Ammon's horn (tissue), 1 donor: ENCODE data around the gene MICU1.
"Not testable (repeated sequence)": the region's sequence is repeated elsewhere in the genome, so short reads cannot be mapped to it uniquely, and the experiment has no call there.

Experiments used
- DNase-seq: peaks from one replicate; pipeline ENCODE4 v3.0.0-alpha.2; 2016; ENCODE audit warnings: low spot score

MICU1 gene

DNA sequence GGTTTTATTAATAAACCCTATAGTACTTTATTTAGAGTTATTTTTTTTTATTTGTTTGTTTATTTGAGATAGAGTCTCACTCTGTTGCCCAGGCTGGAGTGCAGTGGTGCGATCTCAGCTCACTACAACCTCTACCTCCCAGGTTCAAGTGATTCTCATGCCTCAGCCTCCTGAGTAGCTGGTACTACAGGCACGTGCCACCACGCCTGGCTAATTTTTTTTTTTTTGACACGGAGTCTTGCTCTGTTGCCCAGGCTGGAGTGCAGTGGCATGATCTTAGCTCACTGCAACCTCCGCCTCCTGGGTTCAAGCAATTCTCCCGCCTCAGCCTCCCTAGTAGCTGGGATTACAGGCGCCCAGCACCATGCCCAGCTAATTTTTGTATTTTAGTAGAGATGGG is 279.8 kb downstream of the MICU1 start:
- not testable (repeated sequence) for DNase-seq

DNA sequence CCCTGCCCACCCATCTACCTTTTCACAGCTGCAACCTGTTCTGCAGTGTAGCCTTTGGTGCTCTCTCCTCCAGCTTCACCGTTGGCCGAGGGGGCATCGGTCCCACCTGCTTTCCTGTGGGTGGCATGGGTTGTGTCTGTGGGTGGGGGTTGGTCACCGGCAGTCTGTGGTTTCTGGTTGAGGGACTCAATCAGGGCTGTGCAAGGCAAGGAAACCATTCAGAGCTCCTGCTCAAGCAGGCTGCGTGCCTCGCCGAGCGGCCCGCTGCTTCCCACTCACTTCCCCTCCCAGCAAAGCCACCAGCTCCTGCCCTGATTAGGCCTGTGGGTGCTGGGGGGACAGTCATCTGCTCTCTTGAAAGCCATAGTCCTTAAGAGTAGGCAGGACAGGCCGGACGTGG is 280.9 kb downstream of the MICU1 start:
- no peak for DNase-seq

DNA sequence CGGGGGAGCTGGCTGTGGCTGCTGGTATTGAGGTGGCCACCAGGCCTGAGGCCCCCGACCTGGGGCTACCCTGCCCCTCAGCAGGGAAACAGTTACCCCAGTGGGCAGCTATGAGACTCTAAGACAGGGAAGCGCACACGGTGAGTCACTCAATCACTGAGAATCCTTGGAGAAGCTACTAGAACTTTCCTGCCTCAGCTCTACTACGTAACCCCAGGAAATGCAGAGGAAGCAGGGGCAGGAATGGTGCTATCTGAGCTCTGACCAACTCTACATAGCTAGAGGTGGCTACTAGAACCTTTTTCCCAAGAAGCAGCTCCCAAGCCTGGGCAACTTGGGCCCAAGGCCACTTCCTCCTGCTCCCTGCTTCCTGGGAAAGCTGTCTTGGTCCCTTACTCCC is 283.0 kb downstream of the MICU1 start:
- DNase-seq: no peak

DNA sequence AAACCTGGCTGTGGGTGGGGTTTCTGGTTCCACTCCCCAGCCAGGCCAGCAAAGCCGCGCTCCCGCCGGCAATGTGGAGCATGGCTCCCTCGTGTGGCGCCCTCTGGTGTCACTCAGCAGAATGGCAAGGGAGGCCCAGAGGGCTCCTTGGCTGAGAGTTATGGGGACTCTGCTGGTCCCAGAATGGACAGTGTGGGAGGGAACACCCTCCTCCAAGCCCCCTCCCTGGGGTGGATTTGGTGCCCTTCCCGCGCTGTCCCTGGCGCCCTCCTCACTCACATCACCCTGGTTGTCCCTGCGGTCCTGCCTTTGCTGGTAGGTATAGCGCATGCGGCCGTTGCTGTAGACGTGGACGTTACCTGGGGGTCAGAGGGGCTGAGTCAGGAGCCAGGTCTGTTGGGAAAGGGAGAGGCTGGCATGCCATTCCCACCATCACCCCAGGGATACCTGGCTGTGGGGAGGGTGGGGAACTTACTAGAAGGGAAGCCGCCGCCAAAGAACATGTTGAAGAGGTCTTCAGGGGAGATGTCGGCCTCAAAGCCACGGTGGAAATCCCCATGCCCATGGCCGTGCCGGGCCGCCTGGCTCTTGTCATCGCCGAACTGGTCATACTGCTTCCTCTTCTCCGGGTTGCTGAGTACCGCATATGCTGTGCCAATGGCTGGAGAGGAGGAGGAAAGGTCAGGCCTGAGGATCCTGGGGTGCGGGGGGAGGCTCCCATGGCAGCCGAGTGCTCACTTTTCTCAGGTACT is 285.2 kb downstream of the MICU1 start:
- DNase-seq: peak; percentile 68

DNA sequence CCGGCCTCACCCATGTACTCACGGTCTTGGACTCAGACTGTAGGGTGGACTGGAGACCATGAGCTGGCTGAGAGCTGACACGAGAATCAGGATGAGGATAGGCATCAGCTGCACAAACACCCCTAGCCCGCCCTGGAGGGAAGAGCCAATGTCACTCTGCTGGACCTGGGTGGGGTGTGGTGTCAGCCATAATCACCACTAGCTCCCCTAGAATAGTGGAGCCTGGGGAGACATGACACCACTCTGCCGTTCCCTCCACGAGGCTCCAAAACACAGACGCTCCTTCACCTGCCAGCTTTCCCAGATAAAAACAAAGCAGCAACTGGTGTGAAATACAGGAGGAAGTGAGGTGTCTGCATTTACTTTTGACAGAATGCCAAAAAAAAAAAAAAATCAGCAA is 287.7 kb downstream of the MICU1 start:
- DNase-seq: no peak

DNA sequence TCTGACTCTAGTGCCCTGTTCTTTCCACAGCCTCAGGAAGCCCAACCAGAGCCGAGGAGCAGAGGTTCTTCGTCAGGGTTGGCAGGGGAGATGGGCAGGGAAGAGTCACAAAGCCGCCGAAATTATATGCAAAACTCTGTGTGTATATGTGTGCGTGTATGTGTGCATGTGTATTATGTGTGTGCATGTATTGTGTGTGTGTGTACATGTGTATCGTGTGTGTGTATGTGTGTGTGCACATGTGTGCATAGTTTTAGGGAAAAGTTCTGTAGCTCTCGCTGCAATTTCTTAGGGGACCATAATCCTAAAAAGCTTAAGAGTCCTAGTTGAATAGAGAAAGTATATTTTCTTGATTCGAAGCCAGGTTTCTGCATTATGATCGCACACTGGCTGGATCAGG is 288.2 kb downstream of the MICU1 start:
- no peak for DNase-seq

DNA sequence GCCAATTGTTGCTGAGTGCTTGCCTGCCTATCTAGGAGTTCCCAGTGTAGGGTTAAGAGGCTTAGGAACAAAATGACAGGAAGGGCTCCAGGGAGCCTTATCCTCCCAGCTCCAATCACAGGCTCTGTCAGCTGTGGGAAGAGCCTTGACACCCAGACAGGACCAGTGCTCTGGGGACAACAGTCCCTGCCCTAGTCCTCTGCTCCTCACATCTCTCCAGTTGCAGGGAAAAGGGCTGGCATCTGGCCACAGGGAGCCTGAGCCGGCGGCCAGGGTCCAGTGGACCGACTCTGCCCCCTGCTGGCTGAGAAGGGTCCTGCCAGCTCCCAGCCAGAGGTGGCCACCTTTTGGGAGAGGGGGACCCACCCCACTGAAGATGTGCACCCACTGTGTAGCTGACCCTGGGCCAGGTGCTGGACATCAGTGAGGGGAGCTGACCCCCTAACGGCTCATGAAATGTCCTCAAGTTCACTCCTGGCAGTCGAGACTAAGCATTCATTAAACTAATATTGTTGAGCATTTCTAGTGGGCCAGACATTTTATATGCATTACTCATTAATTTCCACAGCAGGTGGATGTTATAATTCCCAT is 288.7 kb downstream of the MICU1 start:
- DNase-seq: peak; percentile 84

DNA sequence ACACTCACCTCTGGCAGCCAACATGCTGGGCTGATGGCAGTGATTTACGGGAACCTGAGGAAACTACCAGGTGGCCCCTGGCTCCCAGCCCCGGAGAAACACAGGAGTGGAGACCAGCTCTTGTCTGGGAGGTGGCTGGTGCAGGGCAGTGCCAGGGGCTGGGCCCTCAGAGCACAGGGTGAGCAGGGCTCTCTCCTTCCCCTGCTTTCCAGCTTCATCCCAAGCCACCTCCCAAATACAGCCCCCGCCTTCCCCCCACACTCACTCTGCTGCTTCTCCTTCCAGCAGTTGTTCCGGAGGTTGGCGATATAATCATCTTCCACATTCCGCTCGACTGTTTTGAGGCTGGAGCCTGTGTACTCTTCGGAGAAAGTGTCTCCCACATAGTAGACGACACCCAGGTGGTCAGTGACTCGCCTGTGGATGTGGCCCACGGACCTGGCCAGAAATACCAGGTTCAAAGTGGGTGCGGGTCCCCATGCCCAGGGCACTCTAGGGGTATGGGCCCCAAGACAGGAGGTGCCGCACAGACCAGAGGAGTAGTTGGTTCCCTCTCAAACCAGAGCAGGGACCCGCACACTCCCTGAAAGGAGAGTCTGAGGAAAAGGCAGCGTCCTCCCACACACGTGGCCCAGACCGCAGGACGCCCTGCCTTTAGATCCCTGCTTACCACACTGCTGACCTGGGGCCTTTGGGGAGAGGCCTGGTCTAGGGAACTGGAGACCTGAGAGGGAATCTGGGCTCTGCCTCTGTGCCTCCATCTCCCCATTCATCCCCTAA is 289.4 kb downstream of the MICU1 start:
- DNase-seq: no peak

DNA sequence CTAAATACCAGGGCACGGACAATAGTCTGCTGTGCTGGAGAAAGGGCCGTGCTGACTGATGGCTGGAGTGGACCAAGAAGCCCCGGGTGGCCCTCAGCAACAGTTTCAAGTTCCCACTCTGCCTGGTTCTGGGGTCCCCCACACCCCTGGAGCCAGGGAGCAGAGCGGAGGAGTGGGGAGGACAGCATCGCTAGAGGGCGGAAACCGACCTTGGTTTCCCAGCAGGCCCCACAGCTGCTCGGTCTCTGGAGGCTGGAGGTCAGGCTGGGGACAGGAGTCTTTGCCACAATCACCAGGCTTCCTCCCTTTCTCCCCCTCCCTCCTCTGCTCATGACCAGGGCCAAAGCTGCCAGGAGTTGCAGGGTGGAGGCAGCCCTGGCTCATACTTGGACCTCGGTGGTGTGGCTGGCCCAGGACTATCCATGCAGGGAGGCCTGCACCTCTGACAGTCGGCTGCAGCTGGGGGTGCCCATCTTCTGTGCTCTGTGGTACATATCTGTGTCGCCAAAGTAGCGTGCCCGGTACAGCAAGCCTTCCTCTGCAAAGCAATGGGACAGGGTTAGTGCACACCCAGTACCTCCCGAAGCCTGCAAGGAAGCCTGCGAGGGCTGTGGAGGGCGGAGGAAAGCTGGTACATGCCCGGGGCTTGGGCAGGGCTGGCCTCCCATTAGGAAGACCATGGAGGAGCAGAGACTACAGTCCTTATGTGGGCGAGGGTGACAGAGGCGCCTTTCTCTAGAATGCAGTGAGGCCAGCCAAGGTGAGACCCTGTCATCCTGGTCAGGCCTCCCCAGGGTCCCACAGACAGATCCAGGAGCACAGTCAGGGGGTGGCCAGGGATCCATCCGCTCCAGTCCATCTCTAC is 290.3 kb downstream of the MICU1 start:
- DNase-seq: no peak

DNA sequence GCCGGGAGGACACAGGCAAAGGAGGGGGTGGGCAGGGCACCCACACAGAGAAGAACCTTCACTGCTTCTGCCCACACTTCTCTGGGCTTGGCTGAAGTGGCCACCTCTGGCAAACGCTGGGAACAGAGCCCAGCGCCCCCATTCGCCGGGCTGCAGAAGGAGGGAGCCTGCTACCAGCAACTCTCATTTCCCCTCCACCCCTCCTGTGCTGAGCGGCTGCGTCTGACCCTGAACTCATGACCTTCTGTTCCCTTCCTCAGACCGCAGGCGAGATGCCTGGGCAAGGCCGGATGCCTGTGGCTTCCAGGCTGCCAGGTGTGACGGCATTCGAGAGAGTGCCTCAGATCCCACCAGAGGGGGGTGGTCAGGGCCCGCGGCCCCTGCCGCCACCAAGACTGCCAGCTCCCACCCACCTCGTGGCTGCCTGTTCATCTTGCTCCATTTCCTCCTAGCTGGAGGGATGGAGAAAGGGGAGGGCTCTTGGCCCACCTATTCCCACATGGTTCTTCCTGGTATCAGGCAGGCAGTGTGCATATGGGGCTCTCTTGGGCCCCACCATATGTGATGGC is 291.0 kb downstream of the MICU1 start:
- DNase-seq: peak; percentile 84

DNA sequence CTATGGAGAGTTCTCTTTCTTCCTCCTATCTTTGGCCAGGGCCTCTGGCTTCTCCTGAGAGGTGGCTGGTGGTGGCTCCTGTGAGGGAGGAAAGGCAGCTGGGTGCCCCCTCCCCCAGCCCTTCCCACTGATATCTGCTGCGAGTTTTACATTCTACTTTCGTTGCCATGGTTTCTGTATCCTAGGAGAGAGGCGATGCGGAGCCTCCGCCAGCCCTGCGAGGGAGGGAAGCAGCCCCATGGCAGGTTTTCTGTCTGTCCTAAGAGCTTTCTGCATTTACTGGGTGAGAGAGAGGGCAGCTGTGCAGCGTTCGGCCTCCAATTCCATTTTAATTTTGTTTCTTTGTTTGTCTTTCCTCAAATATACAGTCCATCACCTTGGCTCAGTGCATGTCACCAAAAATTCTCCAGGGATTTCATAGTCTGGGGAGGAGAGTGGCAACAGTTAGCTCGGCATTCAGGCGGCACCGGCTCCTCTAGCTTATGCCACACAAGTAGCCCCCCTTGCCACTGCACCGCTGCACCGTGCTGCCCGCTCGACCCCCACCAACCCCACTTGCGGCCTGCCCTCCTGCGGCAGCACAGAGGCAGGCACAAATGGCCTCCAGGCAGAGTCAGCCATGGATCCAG is 291.6 kb downstream of the MICU1 start:
- peak; percentile 86 for DNase-seq

DNA sequence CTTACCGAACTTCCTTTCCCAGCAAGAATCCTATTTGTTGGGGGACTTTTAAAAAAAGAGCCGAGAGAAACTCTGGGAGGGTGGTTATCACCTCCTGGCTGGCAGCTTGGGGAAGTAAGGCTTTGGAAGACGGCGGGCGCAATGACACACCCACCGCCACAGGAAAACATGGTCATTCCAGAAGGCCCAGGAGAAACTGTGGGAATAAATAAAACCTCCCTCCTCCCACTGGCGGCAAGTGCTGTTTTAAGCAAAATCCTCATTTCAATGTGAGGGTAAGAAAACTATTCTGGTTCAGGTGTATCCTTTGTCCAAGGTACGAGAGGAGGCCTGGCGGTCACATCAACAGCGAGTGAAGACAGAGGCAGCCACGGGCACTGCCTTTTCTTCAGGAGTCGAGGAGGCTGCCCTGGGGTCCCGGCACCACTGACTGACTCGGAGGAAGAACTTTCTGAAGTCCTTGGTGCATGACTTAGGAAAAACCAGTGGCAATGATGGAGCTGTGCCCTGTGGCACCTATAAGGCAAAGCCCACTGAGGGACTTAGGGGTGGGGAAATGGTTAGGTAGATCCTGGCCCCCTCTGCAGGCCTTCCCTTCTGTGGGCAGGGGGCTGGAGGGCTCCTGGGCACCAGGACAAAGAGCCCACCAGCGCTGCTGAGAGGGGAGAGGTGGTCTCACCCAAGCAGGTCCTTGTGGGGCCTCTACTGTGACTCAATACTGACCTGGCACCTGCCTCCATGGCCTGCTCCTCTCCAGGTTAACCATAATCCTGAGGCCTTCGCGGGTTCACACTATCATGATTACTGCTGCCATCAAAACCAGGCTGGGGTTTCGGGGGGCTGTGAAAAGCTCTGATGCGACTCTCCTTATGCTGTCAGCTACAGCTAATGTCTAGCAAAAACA is 292.5 kb downstream of the MICU1 start:
- peak; percentile 6 for DNase-seq

DNA sequence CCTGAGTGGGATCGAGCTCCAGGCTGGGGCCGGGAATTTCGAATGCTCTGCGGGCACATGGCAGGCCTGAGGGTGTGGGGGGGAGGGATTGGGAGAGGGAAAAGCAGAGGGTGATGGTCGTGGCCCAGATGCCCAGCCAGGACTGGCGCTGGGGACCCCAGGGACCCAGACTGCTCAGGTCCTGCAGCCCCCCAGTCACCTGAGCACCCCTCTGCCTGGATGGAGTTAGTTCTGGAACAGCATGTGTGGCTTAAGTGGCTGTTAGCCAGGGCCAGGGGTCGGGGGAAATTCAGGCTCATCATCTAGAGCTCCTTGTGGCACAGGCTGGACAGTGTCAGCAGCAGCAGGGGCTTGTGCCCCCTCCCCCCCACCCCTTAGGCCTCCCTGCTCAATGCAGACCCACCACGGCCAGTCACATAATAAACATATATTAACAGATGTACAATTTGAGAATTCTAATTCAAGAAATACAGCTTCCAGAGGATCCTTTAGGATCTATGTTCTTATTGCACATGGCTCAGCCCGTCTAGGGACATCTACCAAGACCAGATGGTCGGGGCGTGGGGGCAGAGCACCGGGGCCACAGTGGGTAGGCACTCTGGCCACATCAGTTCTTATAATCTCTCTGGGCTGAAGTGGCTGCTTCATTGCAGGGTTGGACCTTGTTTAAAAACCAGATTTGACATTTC is 293.3 kb downstream of the MICU1 start:
- DNase-seq: peak; percentile 8

DNA sequence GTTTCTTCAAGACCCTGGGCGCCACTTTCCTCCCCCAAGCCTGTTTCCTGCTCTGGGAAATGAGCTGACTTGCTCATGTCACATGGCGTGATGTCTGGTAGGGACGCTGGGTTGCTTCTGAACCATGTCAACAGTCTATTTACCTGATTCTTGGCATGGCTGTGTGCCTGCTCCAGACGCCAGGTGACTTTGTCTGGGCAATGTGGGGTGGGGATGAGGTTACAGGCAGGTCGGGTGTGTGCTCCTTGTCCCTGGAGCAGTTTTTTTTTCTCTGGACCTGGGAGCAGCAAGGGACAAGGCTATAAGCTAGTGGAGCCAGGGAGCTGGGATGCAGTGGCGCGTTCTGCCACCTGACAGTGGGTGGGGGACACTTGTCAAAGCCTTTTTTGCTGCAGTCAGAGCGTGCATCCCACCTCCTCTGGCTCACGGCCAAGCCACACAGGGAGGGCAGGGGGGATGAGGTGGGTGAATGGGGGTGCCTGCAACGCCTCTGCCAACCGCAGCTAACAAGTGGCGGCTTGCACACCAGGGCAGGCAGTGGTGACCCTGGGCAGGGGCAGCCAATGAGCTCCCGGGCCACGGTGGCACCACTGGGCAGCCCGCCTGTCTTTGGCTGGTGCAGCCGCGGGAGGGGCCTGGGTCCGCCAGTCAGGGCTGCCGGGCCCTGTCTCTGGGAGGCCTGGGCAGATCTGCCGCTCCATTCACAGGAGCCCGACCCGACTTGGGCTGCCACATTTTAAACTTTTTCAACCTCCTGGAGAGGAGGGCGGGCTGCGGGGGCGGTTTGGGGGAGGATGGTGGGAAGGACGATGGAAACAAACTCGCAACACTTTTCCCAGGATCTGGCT is 294.1 kb downstream of the MICU1 start:
- DNase-seq: peak; percentile 97

DNA sequence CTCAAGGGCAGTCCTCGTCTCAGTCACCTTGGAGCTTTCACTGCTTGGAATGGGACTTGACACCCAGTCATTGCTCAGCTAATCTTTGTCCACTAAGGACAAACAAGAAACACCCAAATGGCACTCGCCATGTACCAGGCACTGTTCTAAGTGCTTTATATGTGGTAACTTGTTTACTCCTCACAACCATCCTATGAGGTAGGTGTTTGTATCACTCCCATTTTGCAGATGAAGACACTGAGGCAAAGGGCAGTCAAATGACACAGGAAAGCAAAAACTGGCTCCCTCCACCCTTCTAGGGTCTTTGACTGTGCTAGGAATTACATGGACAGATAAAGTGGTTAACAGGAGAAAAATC is 295.8 kb downstream of the MICU1 start:
- no peak for DNase-seq

DNA sequence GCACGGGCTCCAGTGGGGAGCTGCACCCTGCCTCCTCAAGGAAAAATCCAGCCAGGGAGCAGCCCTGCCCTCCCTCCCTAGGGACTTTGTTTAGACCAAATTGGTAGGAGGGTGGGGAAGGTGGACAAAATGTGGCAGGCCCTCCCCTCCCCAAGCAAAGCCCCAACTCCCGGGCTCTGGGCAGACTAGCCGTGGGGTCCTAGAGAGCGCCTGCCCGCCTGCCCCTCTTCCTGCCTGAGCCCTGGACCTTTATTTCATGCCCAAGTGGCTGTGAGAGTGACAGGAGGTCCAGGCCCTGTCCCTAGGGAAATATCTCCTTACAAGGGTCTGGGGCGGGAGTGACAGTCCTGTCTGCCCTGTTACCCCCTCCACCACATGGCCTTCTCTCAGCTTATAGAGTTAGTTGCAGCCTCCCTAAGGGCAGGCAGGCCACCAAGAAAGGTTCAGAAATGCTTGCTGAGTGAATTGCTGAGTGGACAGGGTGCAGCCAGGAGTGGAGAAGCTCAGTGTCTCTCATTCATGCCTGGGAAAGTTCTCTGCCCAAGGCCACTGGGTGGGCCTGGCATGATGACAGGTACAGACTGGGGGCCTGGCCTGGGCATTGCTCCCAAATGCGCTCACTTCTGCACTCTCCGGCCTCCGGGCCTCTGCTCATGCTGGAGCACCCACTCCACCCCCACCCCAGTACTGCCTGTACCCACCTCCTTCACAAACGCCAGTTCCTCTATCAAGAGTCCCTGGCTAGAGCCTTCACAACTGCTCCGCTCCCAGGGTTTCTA is 296.4 kb downstream of the MICU1 start:
- no peak for DNase-seq

DNA sequence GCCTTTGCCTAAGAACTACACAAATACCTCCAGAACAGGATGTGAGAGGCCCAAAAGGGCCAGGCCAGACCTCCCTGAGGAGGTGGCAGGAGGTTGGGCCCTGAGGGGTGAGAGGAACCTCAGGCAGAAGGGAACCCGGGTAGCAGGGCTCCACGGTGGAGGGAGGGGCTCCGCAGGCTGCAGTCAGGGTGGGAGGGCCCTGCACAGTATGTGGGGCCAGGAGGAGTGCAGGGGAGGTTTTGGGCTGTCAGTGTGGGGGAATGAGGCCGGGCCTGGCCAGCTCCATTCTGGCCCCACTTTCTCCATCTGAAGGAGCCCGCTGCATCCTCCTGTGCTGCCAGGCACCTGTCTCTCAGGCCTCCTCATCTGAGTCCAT is 297.1 kb downstream of the MICU1 start:
- DNase-seq: no peak
